ENCODE results near the gene ILK.
A peak's percentile ranks its signal among the peaks of the same experiment; 100 is the strongest.

ILK gene

DNA sequence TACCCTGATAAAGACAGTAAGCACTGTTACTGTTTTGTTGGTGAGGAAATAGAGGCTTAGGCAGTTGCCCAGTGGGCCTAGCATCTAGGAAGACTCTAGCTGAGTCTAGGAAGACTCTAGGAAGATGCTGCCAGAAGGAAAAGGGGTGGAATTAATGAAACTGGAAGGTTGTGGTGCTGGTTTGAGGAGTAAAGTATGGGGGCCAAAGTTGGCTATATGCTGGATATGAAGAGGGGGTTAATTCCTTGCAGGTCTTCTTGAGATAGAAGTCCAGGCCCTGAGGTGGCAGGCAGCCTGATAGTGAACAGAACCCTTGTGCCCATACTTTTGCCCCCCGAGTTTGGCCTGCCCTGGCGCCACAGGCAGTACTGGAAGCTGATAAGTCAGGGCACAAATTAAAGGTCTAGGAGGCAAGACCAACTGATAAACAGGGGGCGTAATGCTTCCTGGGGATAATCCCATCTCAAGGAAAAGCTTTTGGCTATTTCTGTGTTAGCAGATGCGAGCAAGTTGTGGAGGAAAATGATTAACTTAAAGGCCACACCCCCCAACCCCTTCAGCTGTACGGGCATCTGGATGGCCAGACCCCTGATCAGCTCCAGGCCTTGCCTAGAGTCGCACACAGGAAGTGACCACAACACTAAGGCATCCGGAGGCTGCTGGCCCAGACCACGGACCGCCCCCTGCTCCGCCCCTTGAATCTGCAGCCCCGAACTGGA, 3.1 kb downstream of the ILK start:
- DNase-seq (ENCODE audit: low read depth) = no peak

- no peak for DNase-seq (ENCODE audit: low read depth)
Observed at GRCh38 chr11:6607190-6607795, 3.7 kb downstream of the ILK start.

DNA sequence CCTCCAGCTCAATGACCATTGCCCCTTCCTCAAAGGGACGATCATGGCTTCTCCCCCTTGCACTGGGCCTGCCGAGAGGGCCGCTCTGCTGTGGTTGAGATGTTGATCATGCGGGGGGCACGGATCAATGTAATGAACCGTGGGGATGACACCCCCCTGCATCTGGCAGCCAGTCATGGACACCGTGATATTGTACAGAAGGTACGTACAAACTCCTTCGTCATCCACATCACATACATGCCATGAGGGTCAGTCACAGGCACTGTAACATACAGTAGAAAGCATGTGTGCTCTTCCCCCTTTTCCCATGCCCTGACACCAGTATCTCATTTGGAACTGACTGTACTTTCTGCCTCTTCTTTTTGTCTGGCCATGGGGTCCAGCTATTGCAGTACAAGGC, 4.4 kb downstream of the ILK start:
- no peak for DNase-seq (ENCODE audit: low read depth)

DNA sequence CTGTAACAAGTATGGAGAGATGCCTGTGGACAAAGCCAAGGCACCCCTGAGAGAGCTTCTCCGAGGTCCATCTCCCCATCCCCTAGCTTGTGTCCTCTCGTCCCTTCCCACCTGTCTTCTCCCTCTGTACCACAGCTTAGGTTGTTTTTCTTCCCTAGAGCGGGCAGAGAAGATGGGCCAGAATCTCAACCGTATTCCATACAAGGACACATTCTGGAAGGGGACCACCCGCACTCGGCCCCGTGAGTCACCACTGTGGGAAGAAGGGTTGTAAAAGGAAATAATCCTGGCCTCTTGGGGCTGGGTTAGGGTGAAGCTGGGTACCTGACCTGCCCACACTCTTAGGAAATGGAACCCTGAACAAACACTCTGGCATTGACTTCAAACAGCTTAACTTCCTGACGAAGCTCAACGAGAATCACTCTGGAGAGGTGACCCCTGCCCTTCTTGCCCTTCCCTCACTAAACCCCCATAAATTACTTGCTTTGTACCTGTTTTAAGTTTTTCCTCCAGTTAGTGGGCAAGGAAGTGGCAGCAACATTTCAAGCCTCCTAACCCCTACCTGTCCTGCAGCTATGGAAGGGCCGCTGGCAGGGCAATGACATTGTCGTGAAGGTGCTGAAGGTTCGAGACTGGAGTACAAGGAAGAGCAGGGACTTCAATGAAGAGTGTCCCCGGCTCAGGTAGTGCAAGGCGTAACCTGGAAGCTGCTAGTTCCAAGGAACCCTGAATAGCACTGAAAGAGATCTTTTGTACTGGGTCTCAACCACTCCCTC, 5.3 kb downstream of the ILK start:
- DNase-seq (ENCODE audit: low read depth) = no peak

DNA sequence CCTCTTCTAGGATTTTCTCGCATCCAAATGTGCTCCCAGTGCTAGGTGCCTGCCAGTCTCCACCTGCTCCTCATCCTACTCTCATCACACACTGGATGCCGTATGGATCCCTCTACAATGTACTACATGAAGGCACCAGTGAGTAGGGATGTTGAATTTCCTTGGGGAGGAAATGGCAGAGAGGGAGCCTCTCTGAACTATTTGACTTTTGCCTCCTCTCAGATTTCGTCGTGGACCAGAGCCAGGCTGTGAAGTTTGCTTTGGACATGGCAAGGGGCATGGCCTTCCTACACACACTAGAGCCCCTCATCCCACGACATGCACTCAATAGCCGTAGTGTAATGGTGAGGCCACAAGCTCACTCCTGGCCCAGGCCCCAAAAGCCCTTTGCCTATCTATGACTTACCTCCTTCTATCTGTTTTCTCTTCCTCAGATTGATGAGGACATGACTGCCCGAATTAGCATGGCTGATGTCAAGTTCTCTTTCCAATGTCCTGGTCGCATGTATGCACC, 6.0 kb downstream of the ILK start:
- DNase-seq (ENCODE audit: low read depth) = no peak

DNA sequence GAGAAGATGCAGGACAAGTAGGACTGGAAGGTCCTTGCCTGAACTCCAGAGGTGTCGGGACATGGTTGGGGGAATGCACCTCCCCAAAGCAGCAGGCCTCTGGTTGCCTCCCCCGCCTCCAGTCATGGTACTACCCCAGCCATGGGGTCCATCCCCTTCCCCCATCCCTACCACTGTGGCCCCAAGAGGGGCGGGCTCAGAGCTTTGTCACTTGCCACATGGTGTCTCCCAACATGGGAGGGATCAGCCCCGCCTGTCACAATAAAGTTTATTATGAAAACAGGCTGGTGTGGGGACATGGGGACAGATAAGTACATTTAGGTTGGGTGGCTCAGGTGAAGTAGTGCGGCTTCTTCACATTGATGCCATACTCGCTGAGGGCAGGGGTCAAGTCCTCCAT, 7.0 kb downstream of the ILK start:
- DNase-seq (ENCODE audit: low read depth) = no peak

DNA sequence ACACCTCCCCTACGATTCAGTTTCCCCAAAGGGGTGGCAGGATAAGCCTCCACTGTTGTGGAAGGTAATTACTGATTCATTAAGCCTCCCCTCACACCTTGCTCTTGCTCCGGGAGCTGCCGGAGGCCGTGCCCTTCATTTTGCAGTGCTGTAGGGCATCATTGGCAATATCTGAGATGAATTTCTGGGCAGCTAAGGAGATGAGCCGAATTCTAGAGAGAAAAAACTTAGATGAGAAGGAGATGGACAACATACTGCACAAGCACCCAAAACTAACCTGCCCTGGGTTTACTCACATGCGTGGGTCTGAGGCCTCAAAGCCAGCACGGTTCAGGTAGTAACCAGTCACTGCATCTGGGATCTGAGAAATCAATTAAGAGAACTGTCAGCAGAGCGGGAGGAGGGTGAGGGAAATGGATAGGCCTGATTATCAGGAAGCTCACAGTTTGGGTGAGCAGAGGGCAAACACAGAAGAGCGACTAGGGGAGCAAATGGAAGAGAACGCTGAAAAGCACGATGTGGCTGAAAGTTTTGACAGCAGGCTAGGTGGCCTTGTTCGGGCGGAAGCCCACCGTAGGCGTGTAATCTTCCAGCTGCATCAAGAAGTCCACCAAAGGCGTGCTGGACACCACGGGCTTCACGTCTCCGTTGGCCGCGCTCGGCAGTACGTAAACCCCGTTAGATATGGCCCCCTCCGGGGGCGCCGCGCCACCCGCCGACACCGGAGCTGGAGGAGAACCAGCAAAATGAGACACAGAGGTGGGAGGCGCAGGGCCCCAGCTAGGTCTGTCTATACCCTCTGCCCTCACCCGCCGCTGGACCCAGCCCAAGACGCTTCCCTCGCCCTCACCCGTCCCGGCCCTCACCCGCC, 7.8 kb downstream of the ILK start:
- no peak for DNase-seq (ENCODE audit: low read depth)

DNA sequence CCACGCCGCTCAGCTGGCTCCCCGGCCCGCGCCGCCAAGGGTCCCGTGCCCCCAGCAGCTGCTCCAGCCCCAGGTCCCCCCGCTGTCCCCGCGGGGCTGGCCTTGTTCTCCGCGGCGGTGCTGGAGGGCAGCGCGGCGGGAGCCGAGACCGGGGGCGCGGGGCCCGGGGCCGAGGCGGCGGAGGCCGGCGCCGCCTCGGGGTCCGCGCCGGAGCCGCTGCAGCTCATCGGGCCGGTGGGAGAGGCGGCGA, 8.3 kb downstream of the ILK start:
- no peak for DNase-seq (ENCODE audit: low read depth)

GRCh38 chr11:6612213-6613041, 8.9 kb downstream of the ILK start, which contains the start of gene TAF10:
TAF10 (minus strand) TSS chr11:6612216; CDS start chr11:6612189, 27 bp downstream.
- DNase-seq (ENCODE audit: low read depth) = peak; percentile 94

DNA sequence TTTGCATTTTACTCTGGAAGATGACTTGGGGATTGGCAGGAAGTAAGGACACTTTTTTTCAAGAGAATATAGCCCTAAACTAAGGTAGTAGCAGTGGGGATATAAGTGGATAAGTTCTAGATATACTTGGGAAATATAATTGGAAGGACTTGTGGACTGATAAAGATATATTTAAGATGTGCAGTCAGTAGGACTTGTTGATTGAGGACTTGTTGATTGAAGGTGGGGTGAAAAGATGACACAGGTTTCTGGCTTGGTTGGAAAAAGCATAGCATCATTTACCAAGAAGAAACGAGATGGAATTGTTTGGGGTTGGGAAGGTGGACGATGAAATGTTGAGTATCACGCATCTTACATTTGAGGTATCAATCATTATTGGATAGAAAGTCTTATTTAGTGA, 9.9 kb downstream of the ILK start:
- DNase-seq (ENCODE audit: low read depth) = no peak

GRCh38 chr11:6614446-6614845, 10.9 kb downstream of the ILK start:
- DNase-seq (ENCODE audit: low read depth) = no peak

DNA sequence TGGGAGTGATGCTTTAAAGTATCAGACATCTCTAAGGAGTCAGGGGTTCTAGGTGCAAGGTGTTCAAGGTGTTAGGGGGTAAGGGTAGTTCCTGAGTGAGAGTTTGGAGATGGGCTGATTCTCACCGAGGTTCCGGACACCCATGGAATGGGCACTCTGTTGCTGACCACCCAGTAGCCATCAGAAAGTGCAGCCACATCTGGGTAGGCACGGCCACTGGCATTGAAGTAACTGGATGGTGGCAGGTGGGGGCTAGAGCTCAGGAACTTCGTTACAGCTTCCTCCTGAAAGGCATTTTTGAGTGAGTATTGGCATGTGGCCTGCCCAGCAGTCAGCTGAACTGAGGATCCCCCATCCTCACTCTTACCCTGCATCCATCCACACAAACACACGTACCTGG, 11.5 kb downstream of the ILK start:
- DNase-seq (ENCODE audit: low read depth) = no peak

- DNase-seq (ENCODE audit: low read depth) = no peak
Observed at GRCh38 chr11:6615882-6616585, 12.5 kb downstream of the ILK start.

GRCh38 chr11:6616596-6617250, 13.1 kb downstream of the ILK start:
- DNase-seq (ENCODE audit: low read depth) = no peak

DNA sequence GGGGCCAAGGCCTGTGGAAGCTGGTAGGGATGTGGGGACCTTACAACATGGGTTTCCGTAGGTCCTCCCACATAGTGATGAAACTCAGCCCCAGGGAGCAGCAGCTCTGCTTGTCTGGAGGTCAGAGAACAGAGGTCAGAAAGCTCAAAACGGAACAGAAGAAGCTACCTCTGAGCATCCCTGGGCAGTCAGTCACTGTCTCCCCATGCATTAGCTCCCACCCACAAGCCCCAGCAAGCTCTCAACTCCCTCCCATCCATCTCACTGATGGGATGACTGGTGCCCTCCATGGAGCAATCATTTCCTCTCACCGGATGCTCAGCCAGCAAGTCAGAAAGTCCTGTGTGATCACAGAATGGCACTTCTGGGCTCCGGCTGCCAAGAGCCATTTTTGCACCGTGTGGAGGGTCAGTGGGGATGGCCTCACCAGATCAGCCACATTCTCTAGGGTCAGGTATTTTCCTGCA, 13.8 kb downstream of the ILK start:
- no peak for DNase-seq (ENCODE audit: low read depth)

- peak; percentile 56 for DNase-seq (ENCODE audit: low read depth)
Observed at GRCh38 chr11:6618117-6619003, 14.8 kb downstream of the ILK start.

DNA sequence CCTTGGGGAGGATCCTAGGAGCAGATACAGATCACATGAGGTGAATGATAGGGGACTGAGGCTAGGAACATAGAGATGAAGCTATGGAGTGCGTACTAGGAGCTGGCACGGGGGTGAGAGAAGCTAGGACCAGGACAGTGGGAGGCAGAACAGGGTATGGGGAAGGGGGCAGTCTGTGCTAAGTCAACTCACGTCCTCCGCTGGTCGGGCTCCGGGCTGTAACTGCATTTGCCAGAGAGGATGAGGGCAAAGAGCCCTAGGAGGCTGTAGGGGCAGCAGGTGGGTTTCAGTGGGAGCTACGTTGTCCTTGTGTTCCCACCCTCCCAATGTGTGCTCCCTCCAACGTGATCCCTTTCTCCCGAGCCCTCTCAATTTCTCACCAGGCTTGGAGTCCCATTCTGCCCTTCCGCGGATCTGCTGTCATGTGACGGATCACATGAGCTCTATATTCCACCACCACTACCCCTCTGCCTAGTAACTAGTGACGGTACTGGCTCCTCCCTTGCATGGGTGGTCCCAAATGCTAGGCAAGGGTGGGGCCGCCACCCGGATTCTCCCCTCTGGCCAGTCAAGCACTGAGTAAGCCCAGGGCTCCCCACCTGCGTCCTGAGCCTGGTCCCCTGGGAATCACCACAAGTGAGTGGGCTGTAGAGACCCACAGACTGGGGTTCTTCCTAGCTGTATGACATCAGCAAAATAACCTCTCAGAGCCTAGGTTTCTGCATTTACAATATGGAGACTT, 15.6 kb downstream of the ILK start, which contains the start of gene TPP1:
TSS of gene TPP1 (minus strand) at position 419 of the 742 bp plus-strand sequence. CDS start at position 397, 22 bp downstream.
- DNase-seq (ENCODE audit: low read depth) = peak; percentile 80

- DNase-seq (ENCODE audit: low read depth) = no peak
Observed at GRCh38 chr11:6620636-6621035, 17.1 kb downstream of the ILK start.
